SK-N-SH (cell line): ENCODE results near the gene NIT1.

Source experiments
- FOXJ3 ChIP-seq: sonication (generic); formaldehyde crosslinking; IDR thresholded peaks from 2 replicates; pipeline ENCODE4 v1.5.1; 2020; ENCODE audit warnings: mild to moderate bottlenecking, missing genetic modification reagents
- GATA2 ChIP-seq: sonication (generic); formaldehyde crosslinking; IDR thresholded peaks from 2 replicates; pipeline ENCODE4 v1.5.0; 2020; ENCODE audit warnings: mild to moderate bottlenecking, missing genetic modification reagents
- RFX5 ChIP-seq: IDR thresholded peaks from 2 replicates; pipeline ENCODE4 v1.6.1; 2012; ENCODE audit warnings: mild to moderate bottlenecking, improper control_type of control experiment, low read length
- SIN3A ChIP-seq: IDR thresholded peaks from 2 replicates; pipeline ENCODE4 v1.6.1; 2012; ENCODE audit warnings: low read depth, mild to moderate bottlenecking, low read length, moderate library complexity, borderline replicate concordance
- TF ChIP-seq, protein P1 (sequence below): fragments of 200-600 bp; sonication (generic); IDR thresholded peaks from 2 replicates; pipeline ENCODE4 v1.6.1; 2017; ENCODE audit warnings: antibody characterized with exemption, mild to moderate bottlenecking, moderate library complexity
- TF ChIP-seq, protein P2 (sequence below): fragments of 150-350 bp; IDR thresholded peaks from 2 replicates; pipeline ENCODE4 v1.6.1; 2017; ENCODE audit warnings: antibody characterized with exemption, low read length, low read depth, borderline replicate concordance

DNA sequence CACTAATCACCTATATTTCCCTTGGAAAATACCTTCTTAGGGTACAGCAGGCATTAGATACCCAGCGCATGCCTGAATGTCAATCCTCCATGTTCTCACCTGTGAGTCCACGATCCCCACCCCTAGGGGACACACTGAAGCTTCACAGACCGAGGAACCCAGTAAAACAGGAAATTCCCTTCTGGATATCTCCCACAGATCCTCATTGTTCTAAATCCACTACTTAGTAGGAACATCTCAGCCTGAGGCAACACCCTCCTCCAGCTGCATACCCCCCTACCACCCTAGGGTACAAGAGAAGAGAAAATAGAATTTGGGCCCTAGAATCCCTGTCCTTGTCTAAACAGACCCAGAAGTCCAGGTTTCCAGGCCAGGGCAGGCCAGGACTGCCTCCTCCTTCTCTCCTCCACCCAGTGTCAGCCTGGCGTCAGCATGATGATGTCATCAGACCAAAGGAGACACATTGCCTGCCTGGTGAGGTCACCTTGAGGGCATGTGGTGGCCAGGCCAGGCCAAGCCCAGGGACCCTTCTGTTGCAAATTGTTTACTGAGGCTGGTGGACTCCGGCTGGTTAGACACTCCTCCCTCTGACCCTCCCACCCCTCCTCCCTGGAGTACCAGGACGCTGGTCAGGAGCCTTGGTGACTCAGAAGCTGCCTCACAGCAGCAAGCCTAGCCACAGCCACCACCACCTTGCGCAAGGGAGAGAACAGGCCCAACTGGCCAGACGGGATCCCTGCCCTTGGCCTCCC is 34.7 kb upstream of the NIT1 start:
- TF ChIP-seq RFX5: no peak
- TF ChIP-seq, protein P1, sequence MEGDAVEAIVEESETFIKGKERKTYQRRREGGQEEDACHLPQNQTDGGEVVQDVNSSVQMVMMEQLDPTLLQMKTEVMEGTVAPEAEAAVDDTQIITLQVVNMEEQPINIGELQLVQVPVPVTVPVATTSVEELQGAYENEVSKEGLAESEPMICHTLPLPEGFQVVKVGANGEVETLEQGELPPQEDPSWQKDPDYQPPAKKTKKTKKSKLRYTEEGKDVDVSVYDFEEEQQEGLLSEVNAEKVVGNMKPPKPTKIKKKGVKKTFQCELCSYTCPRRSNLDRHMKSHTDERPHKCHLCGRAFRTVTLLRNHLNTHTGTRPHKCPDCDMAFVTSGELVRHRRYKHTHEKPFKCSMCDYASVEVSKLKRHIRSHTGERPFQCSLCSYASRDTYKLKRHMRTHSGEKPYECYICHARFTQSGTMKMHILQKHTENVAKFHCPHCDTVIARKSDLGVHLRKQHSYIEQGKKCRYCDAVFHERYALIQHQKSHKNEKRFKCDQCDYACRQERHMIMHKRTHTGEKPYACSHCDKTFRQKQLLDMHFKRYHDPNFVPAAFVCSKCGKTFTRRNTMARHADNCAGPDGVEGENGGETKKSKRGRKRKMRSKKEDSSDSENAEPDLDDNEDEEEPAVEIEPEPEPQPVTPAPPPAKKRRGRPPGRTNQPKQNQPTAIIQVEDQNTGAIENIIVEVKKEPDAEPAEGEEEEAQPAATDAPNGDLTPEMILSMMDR: no peak
- TF ChIP-seq, protein P2, sequence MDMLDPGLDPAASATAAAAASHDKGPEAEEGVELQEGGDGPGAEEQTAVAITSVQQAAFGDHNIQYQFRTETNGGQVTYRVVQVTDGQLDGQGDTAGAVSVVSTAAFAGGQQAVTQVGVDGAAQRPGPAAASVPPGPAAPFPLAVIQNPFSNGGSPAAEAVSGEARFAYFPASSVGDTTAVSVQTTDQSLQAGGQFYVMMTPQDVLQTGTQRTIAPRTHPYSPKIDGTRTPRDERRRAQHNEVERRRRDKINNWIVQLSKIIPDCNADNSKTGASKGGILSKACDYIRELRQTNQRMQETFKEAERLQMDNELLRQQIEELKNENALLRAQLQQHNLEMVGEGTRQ: no peak
- TF ChIP-seq FOXJ3 (CRISPR knock-in tag): no peak
- no peak for TF ChIP-seq GATA2 (CRISPR knock-in tag)
- no peak for TF ChIP-seq SIN3A
